WTC11 (cell line): ENCODE data around the gene EXD3. TPM values are rescaled to one million over a fixed set of nuclear protein-coding genes. Genes with fewer than 3 reads are reported as not detected.
A peak's percentile ranks its signal among the peaks of the same experiment; 100 is the strongest.

Experiments used
- ATAC-seq: fragments of 200-7000 bp; cut with Tn5 transposase; 2 replicates; pipeline ENCODE4 v1.10.0; 2021; ENCODE audit warnings: mild to moderate bottlenecking, moderate library complexity
- CTCF ChIA-PET: fragments of 300-600 bp; sonication (Branson Sonifier 250); formaldehyde crosslinking; loops from one replicate; lab custom pipeline; 2021; ENCODE audit warnings: antibody characterized with exemption; lab: Charles Lee
- POLR2A ChIA-PET: fragments of 350-600 bp; sonication (Branson Sonifier 250); formaldehyde crosslinking; loops from one replicate; lab custom pipeline; 2021; ENCODE audit warnings: antibody characterized with exemption; lab: Charles Lee
- DNase-seq: peaks from one replicate; pipeline ENCODE4 v3.0.0; 2021; ENCODE audit warnings: low spot score
- H3K27ac Mint-ChIP-seq: 2 replicates; pipeline ENCODE4 v1.8.0; 2021; ENCODE audit warnings: mixed read lengths
- H3K27me3 Mint-ChIP-seq: 2 replicates; pipeline ENCODE4 v1.8.0; 2021; ENCODE audit warnings: low read depth, mild to moderate bottlenecking, moderate library complexity, mixed read lengths
- H3K36me3 Mint-ChIP-seq: 2 replicates; pipeline ENCODE4 v1.8.0; 2021; ENCODE audit warnings: mixed read lengths
- H3K4me1 Mint-ChIP-seq: 2 replicates; pipeline ENCODE4 v1.8.0; 2022; ENCODE audit warnings: mixed read lengths
- H3K4me3 Mint-ChIP-seq: 2 replicates; pipeline ENCODE4 v1.8.0; 2021; ENCODE audit warnings: mild to moderate bottlenecking, moderate library complexity, mixed read lengths
- H3K9me3 Mint-ChIP-seq: 2 replicates; pipeline ENCODE4 v1.8.0; 2021; ENCODE audit warnings: mixed read lengths
- CDX4 ChIP-seq: fragments of 250-450 bp; sonication (Bioruptor Pico); IDR thresholded peaks from 2 replicates; pipeline ENCODE4 v1.9.0; 2021; ENCODE audit warnings: moderate library complexity, mild to moderate bottlenecking, inconsistent platforms, borderline replicate concordance
- CTCF ChIP-seq: fragments of 200-600 bp; IDR thresholded peaks from 2 replicates; pipeline ENCODE4 v1.8.0; 2022; ENCODE audit warnings: antibody characterized with exemption
- FOXP4 ChIP-seq: sonication (generic); formaldehyde crosslinking; IDR thresholded peaks from 2 replicates; pipeline ENCODE4 v1.8.0; 2022; ENCODE audit warnings: mild to moderate bottlenecking, missing genetic modification reagents
- HMGA2 ChIP-seq: fragments of 250-450 bp; sonication (Bioruptor Pico); IDR thresholded peaks from 2 replicates; pipeline ENCODE4 v1.4.0; 2021; ENCODE audit warnings: mild to moderate bottlenecking, moderate library complexity
- NFYB ChIP-seq: sonication (generic); formaldehyde crosslinking; conservative IDR thresholded peaks from 2 replicates; pipeline ENCODE4 v1.8.0; 2022; ENCODE audit warnings: low read depth, missing genetic modification reagents
- TCF7 ChIP-seq: sonication (generic); formaldehyde crosslinking; IDR thresholded peaks from 2 replicates; pipeline ENCODE4 v1.8.0; 2022; ENCODE audit warnings: mild to moderate bottlenecking, low read depth, missing genetic modification reagents, moderate library complexity
- TEAD4 ChIP-seq: sonication (generic); formaldehyde crosslinking; IDR thresholded peaks from 2 replicates; pipeline ENCODE4 v1.8.0; 2022; ENCODE audit warnings: mild to moderate bottlenecking, missing genetic modification reagents
- ZNF138 ChIP-seq: sonication (generic); formaldehyde crosslinking; conservative IDR thresholded peaks from 2 replicates; pipeline ENCODE4 v1.8.1; 2022; ENCODE audit warnings: mild to moderate bottlenecking, moderate library complexity, missing genetic modification reagents
- ZNF263 ChIP-seq: sonication (generic); formaldehyde crosslinking; IDR thresholded peaks from 2 replicates; pipeline ENCODE4 v1.8.1; 2022; ENCODE audit warnings: low read depth, mild to moderate bottlenecking, moderate library complexity, missing genetic modification reagents
- ZNF512 ChIP-seq: sonication (generic); formaldehyde crosslinking; IDR thresholded peaks from 2 replicates; pipeline ENCODE4 v1.8.1; 2022; ENCODE audit warnings: missing genetic modification reagents, borderline replicate concordance
- total RNA-seq: library from RNA; stranded (reverse); gene quantifications from 3 replicates; pipeline ENCODE4 v1.2.3, GENCODE V29; 2021
- TF ChIP-seq, protein P1 (sequence below): sonication (generic); formaldehyde crosslinking; IDR thresholded peaks from 2 replicates; pipeline ENCODE4 v1.8.1; 2022; ENCODE audit warnings: mild to moderate bottlenecking, missing genetic modification reagents, moderate library complexity, borderline replicate concordance

EXD3 gene
- total RNA-seq, 1 experiment from 2014 or later = 21.2 TPM

DNA sequence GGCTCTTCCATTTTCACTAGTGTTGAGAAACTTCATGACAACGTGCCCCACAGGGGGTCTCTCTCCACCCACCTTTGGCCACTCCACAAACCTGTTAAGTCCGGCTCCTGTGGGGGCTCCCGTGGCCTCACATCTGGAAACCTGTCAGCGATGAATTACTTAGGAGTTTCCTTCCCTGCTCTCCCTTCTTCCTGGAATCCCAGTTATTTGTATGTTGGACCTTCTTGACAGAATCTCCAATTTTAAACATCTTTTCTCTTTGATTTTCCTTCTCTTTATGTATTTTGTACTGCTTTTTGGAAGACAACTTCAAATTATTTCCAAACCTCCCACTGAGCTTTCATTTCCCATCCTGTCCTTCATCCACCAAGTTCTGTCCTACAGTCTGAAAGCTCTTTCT lies 65.8 kb downstream of the EXD3 start:
- Mint-ChIP-seq H3K4me1 (no peaks in the 10 kb centered on the region), H3K4me3 (no peak overlapping the region), H3K27ac (no peak overlapping the region), H3K36me3 (peaks cover 26% of the 10 kb centered on the region), H3K27me3 (peaks cover 15% of the 10 kb centered on the region), H3K9me3 (peaks cover 24% of the 10 kb centered on the region)
- POLR2A ChIA-PET = no interaction called here
- no peak for TF ChIP-seq CDX4
- TF ChIP-seq TCF7 (CRISPR knock-in tag) = no peak
- no peak for TF ChIP-seq HMGA2
- TF ChIP-seq, protein P1, sequence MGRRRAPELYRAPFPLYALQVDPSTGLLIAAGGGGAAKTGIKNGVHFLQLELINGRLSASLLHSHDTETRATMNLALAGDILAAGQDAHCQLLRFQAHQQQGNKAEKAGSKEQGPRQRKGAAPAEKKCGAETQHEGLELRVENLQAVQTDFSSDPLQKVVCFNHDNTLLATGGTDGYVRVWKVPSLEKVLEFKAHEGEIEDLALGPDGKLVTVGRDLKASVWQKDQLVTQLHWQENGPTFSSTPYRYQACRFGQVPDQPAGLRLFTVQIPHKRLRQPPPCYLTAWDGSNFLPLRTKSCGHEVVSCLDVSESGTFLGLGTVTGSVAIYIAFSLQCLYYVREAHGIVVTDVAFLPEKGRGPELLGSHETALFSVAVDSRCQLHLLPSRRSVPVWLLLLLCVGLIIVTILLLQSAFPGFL (CRISPR knock-in tag) = no peak
- no peak for TF ChIP-seq TEAD4 (CRISPR knock-in tag)
- TF ChIP-seq ZNF138 (CRISPR knock-in tag) = no peak
- no peak for TF ChIP-seq ZNF263 (CRISPR knock-in tag)
- no peak for TF ChIP-seq FOXP4
- DNase-seq (no peak), ATAC-seq (no peak)
- CTCF ChIA-PET = no interaction called here

GRCh38 chr9:137355761-137356365 lies 67.1 kb downstream of the EXD3 start:
- DNase-seq (no peak), ATAC-seq (no peak)
- Mint-ChIP-seq H3K36me3 (peaks cover 22% of the 10 kb centered on the region), H3K9me3 (peaks cover 17% of the 10 kb centered on the region), H3K27me3 (peaks cover 12% of the 10 kb centered on the region), H3K27ac (no peak overlapping the region), H3K4me3 (no peak overlapping the region), H3K4me1 (no peaks in the 10 kb centered on the region)
- ChIA-PET CTCF (no interaction called here), POLR2A (no interaction called here)
- TF ChIP-seq ZNF512 (CRISPR knock-in tag) = peak; percentile 9; the same call in 1 of the 2 replicates
- no peak for TF ChIP-seq CTCF

GRCh38 chr9:137354845-137355760 lies 67.9 kb downstream of the EXD3 start:
- CTCF ChIA-PET = no interaction called here
- no peak overlapping the region for H3K27ac Mint-ChIP-seq
- H3K4me1 Mint-ChIP-seq = no peaks in the 10 kb centered on the region
- POLR2A ChIA-PET = no interaction called here
- peaks cover 22% of the 10 kb centered on the region for H3K36me3 Mint-ChIP-seq
- ATAC-seq = no peak
- no peak overlapping the region for H3K4me3 Mint-ChIP-seq
- no peak for TF ChIP-seq NFYB (CRISPR knock-in tag)
- TF ChIP-seq ZNF512 (CRISPR knock-in tag) = 0 out of 2 replicates have a peak, but pooled peaks have one; percentile 7
- peaks cover 12% of the 10 kb centered on the region for H3K27me3 Mint-ChIP-seq
- DNase-seq = no peak
- H3K9me3 Mint-ChIP-seq = peaks cover 17% of the 10 kb centered on the region
